Gastroesophageal sphincter (tissue), 4 donors: ENCODE results near the gene RENBP. TPM values are rescaled to one million over a fixed set of nuclear protein-coding genes. Genes with fewer than 3 reads are reported as not detected.

Source experiments
- ATAC-seq: fragments of 150-250 bp; one replicate; pipeline ENCODE4 v1.9.1; 2016; ENCODE audit warnings: mild to moderate bottlenecking, moderate library complexity
- H3K27ac ChIP-seq, 4 donors: fragments of 200-600 bp; sonication (generic) in 3 of 4; 1 replicate in 3 of 4; 2 replicates in 1 of 4; pipeline ENCODE4 v1.5.1; 2016 to 2019
- H3K27me3 ChIP-seq: fragments of 200-600 bp; sonication (generic); one replicate; pipeline ENCODE4 v1.5.1; 2019
- H3K36me3 ChIP-seq, 2 donors: fragments of 200-600 bp; sonication (generic); one replicate each; pipeline ENCODE4 v1.5.1; 2019; ENCODE audit warnings: control low read depth in 1 of 2
- H3K4me1 ChIP-seq, 3 donors: fragments of 200-600 bp; sonication (generic); 1 replicate in 2 of 3; 2 replicates in 1 of 3; pipeline ENCODE4 v1.5.1; 2016 to 2019; ENCODE audit warnings: control low read depth in 2 of 3
- H3K4me3 ChIP-seq, 2 donors: fragments of 200-600 bp; sonication (generic); one replicate each; pipeline ENCODE4 v1.5.1; 2019; ENCODE audit warnings: mild to moderate bottlenecking in 1 of 2, moderate library complexity in 1 of 2
- H3K9me3 ChIP-seq, 3 donors: fragments of 200-600 bp; sonication (generic); one replicate each; pipeline ENCODE4 v1.5.1; 2017 to 2019; ENCODE audit warnings: control low read depth in 2 of 3
- EP300 ChIP-seq: sonication (generic); formaldehyde crosslinking; IDR thresholded peaks from one replicate; pipeline ENCODE4 v1.6.1; 2017; ENCODE audit warnings: antibody characterized with exemption, mild to moderate bottlenecking
- POLR2A ChIP-seq, 2 donors: fragments of 450-650 bp; IDR thresholded peaks; one replicate each; pipeline ENCODE4 v1.6.1; 2017; ENCODE audit warnings: antibody characterized with exemption in 2 of 2, mild to moderate bottlenecking in 2 of 2, moderate library complexity in 1 of 2
- POLR2AphosphoS5 ChIP-seq: sonication (generic); formaldehyde crosslinking; IDR thresholded peaks from one replicate; pipeline ENCODE4 v1.6.1; 2017; ENCODE audit warnings: antibody characterized with exemption
- WGBS, 2 donors: methylation state at CpG; one replicate each; pipeline ENCODE4 v1.1.5; 2018; ENCODE audit warnings: low coverage in 1 of 2; 5-methylcytosine and 5-hydroxymethylcytosine counted together
- total RNA-seq, 4 donors: library from RNA; depleted of rRNA; stranded (reverse); fragments of >200 nt; gene quantifications; one replicate each; pipeline ENCODE4 v1.1.0, GENCODE V29; 2016
- TF ChIP-seq, protein P1 (sequence below), 4 experiments: fragments of 200-600 bp in 2 of 4; fragments of 450-650 bp in 2 of 4; sonication (generic) in 1 of 4; IDR thresholded peaks; one replicate each; pipeline ENCODE4 v1.5.1; 2017 to 2019; ENCODE audit warnings: antibody characterized with exemption in 4 of 4, mild to moderate bottlenecking in 2 of 4, moderate library complexity in 2 of 4

RENBP gene
- total RNA-seq, 4 donors from 2014 or later = 8.1 to 15.0 (median 12.5) TPM

DNA sequence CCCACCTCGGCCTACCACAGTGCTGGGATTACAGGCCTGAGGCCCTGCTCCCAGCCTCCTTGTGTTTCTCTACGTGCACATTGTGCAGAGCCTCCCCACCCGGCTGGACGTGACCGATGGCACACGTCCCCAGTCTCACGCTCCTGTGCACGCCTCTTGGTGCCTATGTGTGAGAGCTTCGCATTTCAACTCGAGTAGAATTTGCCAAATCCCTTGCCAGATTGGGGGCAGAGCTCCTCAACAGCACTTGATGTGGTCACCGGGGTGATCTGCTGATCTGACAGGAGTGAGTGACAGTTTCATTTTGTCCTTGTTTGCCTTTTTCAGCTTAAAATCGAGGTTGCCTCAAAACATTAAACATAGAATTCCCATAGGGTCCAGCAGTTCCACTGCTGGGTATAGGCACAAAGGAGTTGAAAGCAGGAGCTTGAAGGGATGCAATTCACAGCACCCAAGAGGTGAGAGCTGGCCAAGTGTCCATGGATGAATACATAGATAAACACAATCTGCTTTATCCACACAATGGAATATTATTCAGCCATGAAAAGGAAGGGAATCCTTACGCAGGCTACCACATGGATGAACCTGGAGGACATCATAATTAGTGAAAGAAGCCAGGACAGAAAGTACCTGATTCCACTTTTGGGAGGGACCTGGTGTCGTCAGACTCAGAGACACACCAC, 45.7 kb upstream of the RENBP start:
- H3K36me3 ChIP-seq = no peaks in the 10 kb centered on the region
- WGBS, 2 donors = 93 to 100% methylated on average over 1 to 3 of the region's 14 CpGs
- TF ChIP-seq, protein P1, sequence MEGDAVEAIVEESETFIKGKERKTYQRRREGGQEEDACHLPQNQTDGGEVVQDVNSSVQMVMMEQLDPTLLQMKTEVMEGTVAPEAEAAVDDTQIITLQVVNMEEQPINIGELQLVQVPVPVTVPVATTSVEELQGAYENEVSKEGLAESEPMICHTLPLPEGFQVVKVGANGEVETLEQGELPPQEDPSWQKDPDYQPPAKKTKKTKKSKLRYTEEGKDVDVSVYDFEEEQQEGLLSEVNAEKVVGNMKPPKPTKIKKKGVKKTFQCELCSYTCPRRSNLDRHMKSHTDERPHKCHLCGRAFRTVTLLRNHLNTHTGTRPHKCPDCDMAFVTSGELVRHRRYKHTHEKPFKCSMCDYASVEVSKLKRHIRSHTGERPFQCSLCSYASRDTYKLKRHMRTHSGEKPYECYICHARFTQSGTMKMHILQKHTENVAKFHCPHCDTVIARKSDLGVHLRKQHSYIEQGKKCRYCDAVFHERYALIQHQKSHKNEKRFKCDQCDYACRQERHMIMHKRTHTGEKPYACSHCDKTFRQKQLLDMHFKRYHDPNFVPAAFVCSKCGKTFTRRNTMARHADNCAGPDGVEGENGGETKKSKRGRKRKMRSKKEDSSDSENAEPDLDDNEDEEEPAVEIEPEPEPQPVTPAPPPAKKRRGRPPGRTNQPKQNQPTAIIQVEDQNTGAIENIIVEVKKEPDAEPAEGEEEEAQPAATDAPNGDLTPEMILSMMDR (IDR thresholded peaks at IDR 0.05) = no peak
- peaks cover 0 to 2% (median 0%) of the 10 kb centered on the region in 3 donors for H3K4me1 ChIP-seq
- H3K4me3 ChIP-seq = no peak overlapping the region
- H3K27me3 ChIP-seq = no peaks in the 10 kb centered on the region
- H3K27ac ChIP-seq = no peak overlapping the region
- ATAC-seq = no peak
- no peaks in the 10 kb centered on the region for H3K9me3 ChIP-seq

DNA sequence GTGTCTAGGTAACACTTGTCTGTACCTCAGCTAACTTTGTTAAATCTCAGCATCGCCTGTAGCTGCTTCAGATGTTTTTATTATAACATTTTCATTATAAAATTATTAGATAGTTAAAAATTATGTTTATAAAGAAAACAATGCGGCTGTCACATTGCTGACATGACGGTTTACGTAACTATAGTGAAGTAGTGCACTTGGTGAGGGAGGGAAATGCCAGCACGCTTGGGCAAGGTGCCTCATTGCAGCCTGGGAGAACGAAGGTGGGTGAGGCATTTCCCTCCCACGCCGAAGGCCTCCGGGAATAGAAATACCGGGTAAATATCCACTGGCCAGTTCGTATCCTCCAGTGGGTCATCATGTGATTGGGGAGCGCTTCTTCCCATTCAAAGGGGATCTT, 44.0 kb upstream of the RENBP start:
- ATAC-seq = no peak
- Histone ChIP-seq H3K36me3 (no peaks in the 10 kb centered on the region), H3K9me3 (no peaks in the 10 kb centered on the region), H3K27ac (no peak overlapping the region), H3K4me1 (peaks cover 0 to 5% (median 0%) of the 10 kb centered on the region in 3 donors), H3K4me3 (no peak overlapping the region), H3K27me3 (no peaks in the 10 kb centered on the region)
- WGBS, 2 donors = 78 to 100% methylated on average over 1 to 8 of the region's 12 CpGs
- TF ChIP-seq POLR2A (IDR thresholded peaks at IDR 0.05) (no peak), POLR2AphosphoS5 (no peak), EP300 (no peak)
- TF ChIP-seq, protein P1 (IDR thresholded peaks at IDR 0.05) = no peak

DNA sequence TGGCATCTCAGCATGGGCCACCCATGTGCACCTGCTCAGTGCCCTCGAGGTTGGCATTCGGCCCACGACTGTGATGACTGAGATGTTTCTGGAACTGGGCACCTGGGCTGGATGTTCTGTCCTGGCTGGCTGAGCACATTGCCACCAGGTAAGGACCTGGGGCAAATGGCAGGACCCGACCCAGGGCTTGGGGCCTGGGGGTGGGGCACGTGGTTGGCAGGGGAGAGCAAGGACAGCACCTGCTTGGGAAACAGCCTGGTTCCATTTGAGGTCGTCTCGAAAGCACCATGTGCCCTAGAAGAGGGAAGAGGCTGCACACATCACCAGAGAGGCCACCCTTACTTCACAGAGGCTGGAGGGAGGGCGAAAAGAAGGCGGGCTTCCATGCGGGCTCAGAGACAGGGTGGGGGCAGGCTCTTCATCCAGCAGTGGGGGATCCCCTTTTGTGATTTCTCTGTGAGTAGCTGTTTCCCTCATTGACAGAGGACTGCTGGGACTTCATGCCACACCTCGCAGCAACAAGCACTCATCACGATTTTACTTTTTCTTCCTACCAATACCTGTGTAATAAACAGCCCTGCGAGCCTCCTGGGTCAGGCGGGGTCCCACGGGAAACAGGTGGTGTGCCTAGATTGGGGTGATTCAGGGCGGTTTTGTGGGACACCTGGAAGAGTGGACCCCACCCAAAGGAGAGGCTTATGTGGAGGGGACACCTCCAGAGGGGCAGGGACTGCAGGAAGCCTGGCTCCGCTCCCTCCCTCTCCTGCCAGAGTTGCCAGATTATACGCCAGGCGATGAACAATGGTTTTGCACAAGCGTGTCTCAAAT, 40.1 kb upstream of the RENBP start:
- 67 to 80% methylated on average over 3 of the region's 20 CpGs for WGBS, 2 donors
- H3K4me3 ChIP-seq = no peak overlapping the region

DNA sequence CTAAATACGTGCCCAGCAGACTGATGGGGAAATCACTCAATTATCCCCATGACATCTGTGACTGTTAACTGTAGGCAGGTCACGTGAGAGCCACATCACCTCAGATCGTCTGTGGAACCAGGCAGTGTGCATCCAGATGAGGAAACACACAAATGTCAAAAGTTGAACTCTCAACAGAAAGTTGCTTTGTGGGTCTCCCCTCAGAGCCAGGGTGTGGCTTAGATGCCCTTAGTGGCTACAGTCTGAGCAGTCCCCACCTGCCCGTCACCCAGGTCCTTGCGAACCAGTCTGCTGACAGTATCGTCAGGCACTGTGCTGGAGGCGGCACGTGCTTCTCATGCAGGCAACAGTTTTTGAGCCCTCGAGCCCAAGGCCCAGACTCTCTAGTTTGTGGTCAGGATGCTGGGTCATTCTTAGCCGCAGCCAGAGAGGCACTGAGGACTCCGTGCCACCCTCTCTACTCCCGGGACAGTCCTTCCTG, 38.9 kb upstream of the RENBP start:
- Histone ChIP-seq H3K27me3 (no peaks in the 10 kb centered on the region), H3K36me3 (no peaks in the 10 kb centered on the region), H3K4me3 (no peak overlapping the region), H3K27ac (no peak overlapping the region), H3K9me3 (no peaks in the 10 kb centered on the region), H3K4me1 (peaks cover 0 to 5% (median 0%) of the 10 kb centered on the region in 3 donors)
- no CpG with 5 or more reads among the region's 12 CpGs for WGBS, 2 donors
- ATAC-seq = no peak
- TF ChIP-seq POLR2AphosphoS5 (no peak), POLR2A (IDR thresholded peaks at IDR 0.05) (no peak), EP300 (no peak)
- TF ChIP-seq, protein P1 (IDR thresholded peaks at IDR 0.05) = no peak

More for the DNA sequence above, 40.1 kb upstream of the RENBP start:
- Histone ChIP-seq H3K9me3 (no peaks in the 10 kb centered on the region), H3K4me1 (peaks cover 0 to 5% (median 0%) of the 10 kb centered on the region in 3 donors), H3K36me3 (no peaks in the 10 kb centered on the region), H3K27ac (peak overlapping the region in 3 of 4 donors; percentile 40 to 74 (median 68)), H3K27me3 (no peaks in the 10 kb centered on the region)
- no peak for ATAC-seq
- TF ChIP-seq POLR2AphosphoS5 (no peak), POLR2A (IDR thresholded peaks at IDR 0.05) (no peak), EP300 (no peak)
- TF ChIP-seq, protein P1 (IDR thresholded peaks at IDR 0.05) = no peak
